Activated T-cell treated with anti-CD3 and anti-CD28 coated beads, Interleukin-2, amount 50 U/mL, for 4 hours (primary cell): ENCODE results near the gene PHACTR1. TPM values are rescaled to one million over a fixed set of nuclear protein-coding genes. Genes with fewer than 3 reads are reported as not detected.

Experiments used
- ATAC-seq, 2 donors: fragments of 200-7000 bp; cut with Tn5 transposase; one replicate each; pipeline ENCODE4 v1.10.0; 2021
- DNase-seq: peaks from one replicate; pipeline ENCODE4 v3.0.0-alpha.2; 2020
- H3K27me3 Mint-ChIP-seq: one replicate; pipeline ENCODE4 v1.8.0; 2021; ENCODE audit warnings: low read depth, mixed read lengths
- H3K36me3 Mint-ChIP-seq: one replicate; pipeline ENCODE4 v1.8.0; 2022; ENCODE audit warnings: mixed read lengths; ENCODE audit not compliant: insufficient read depth
- H3K4me1 Mint-ChIP-seq: one replicate; pipeline ENCODE4 v1.8.0; 2021; ENCODE audit warnings: low read depth, mixed read lengths
- H3K4me3 Mint-ChIP-seq: one replicate; pipeline ENCODE4 v1.8.0; 2021; ENCODE audit warnings: mild to moderate bottlenecking, moderate library complexity, mixed read lengths
- H3K9me3 Mint-ChIP-seq: one replicate; pipeline ENCODE4 v1.8.0; 2021; ENCODE audit warnings: mixed read lengths
- total RNA-seq, 3 donors: library from RNA; stranded (reverse); gene quantifications; one replicate each; pipeline ENCODE4 v1.2.1, GENCODE V29; 2021

The PHACTR1 gene
- total RNA-seq, 3 donors from 2014 or later = 0.26 to 1.1 (median 0.30) TPM

- DNase-seq (no peak), ATAC-seq (no peak)
- no peaks in the 10 kb centered on the region for H3K4me1 Mint-ChIP-seq
- no peaks in the 10 kb centered on the region for H3K9me3 Mint-ChIP-seq
- peaks cover 18% of the 10 kb centered on the region for H3K27me3 Mint-ChIP-seq
- no peak overlapping the region for H3K4me3 Mint-ChIP-seq
- H3K36me3 Mint-ChIP-seq = no peaks in the 10 kb centered on the region
Measured at GRCh38 chr6:12899046-12899833, 182.7 kb downstream of the PHACTR1 start.

- peaks cover 15% of the 10 kb centered on the region for H3K27me3 Mint-ChIP-seq
- H3K9me3 Mint-ChIP-seq = no peaks in the 10 kb centered on the region
- H3K4me1 Mint-ChIP-seq = no peaks in the 10 kb centered on the region
- H3K36me3 Mint-ChIP-seq = no peaks in the 10 kb centered on the region
- no peak overlapping the region for H3K4me3 Mint-ChIP-seq
- no peak for DNase-seq
- ATAC-seq = no peak
Measured at GRCh38 chr6:12903246-12903645, 186.7 kb downstream of the PHACTR1 start.

GRCh38 chr6:12909833-12910232 lies 193.3 kb downstream of the PHACTR1 start:
- Mint-ChIP-seq H3K4me1 (no peaks in the 10 kb centered on the region), H3K36me3 (no peaks in the 10 kb centered on the region), H3K4me3 (no peak overlapping the region), H3K27me3 (peaks cover 11% of the 10 kb centered on the region), H3K9me3 (no peaks in the 10 kb centered on the region)
- no peak for DNase-seq
- no peak for ATAC-seq

GRCh38 chr6:12911427-12911826 lies 194.9 kb downstream of the PHACTR1 start:
- ATAC-seq (no peak), DNase-seq (no peak)
- H3K9me3 Mint-ChIP-seq = no peaks in the 10 kb centered on the region
- H3K36me3 Mint-ChIP-seq = no peaks in the 10 kb centered on the region
- H3K27me3 Mint-ChIP-seq = peaks cover 6% of the 10 kb centered on the region
- H3K4me3 Mint-ChIP-seq = no peak overlapping the region
- H3K4me1 Mint-ChIP-seq = no peaks in the 10 kb centered on the region

- Mint-ChIP-seq H3K4me3 (no peak overlapping the region), H3K4me1 (no peaks in the 10 kb centered on the region), H3K36me3 (no peaks in the 10 kb centered on the region), H3K27me3 (peaks cover 5% of the 10 kb centered on the region), H3K9me3 (no peaks in the 10 kb centered on the region)
- no peak for DNase-seq
- no peak for ATAC-seq
Measured at GRCh38 chr6:12913201-12913600, 196.6 kb downstream of the PHACTR1 start.

- H3K36me3 Mint-ChIP-seq = no peaks in the 10 kb centered on the region
- DNase-seq (no peak), ATAC-seq (no peak)
- peaks cover 6% of the 10 kb centered on the region for H3K27me3 Mint-ChIP-seq
- no peak overlapping the region for H3K4me3 Mint-ChIP-seq
- no peaks in the 10 kb centered on the region for H3K4me1 Mint-ChIP-seq
- no peaks in the 10 kb centered on the region for H3K9me3 Mint-ChIP-seq
Measured at GRCh38 chr6:12916006-12916405, 199.4 kb downstream of the PHACTR1 start.

GRCh38 chr6:12916420-12917136 lies 200.0 kb downstream of the PHACTR1 start:
- Mint-ChIP-seq H3K4me3 (no peak overlapping the region), H3K27me3 (peaks cover 9% of the 10 kb centered on the region), H3K4me1 (no peaks in the 10 kb centered on the region), H3K9me3 (no peaks in the 10 kb centered on the region), H3K36me3 (no peaks in the 10 kb centered on the region)
- ATAC-seq = no peak
- DNase-seq = no peak

GRCh38 chr6:12921467-12921866 lies 204.9 kb downstream of the PHACTR1 start:
- no peaks in the 10 kb centered on the region for H3K36me3 Mint-ChIP-seq

GRCh38 chr6:12923644-12924235 lies 207.2 kb downstream of the PHACTR1 start:
- peaks cover 6% of the 10 kb centered on the region for H3K27me3 Mint-ChIP-seq
- no peak overlapping the region for H3K4me3 Mint-ChIP-seq
- ATAC-seq (no peak), DNase-seq (no peak)
- H3K36me3 Mint-ChIP-seq = no peaks in the 10 kb centered on the region
- H3K4me1 Mint-ChIP-seq = no peaks in the 10 kb centered on the region
- H3K9me3 Mint-ChIP-seq = no peaks in the 10 kb centered on the region

More at GRCh38 chr6:12921467-12921866, 204.9 kb downstream of the PHACTR1 start:
- Mint-ChIP-seq H3K27me3 (peaks cover 6% of the 10 kb centered on the region), H3K4me1 (no peaks in the 10 kb centered on the region), H3K9me3 (no peaks in the 10 kb centered on the region), H3K4me3 (no peak overlapping the region)
- ATAC-seq = no peak
- DNase-seq = no peak

- ATAC-seq = no peak
- Mint-ChIP-seq H3K9me3 (no peaks in the 10 kb centered on the region), H3K36me3 (no peaks in the 10 kb centered on the region), H3K4me3 (no peak overlapping the region), H3K27me3 (peaks cover 6% of the 10 kb centered on the region), H3K4me1 (no peaks in the 10 kb centered on the region)
- no peak for DNase-seq
Measured at GRCh38 chr6:12924911-12925310, 208.3 kb downstream of the PHACTR1 start.

- peaks cover 3% of the 10 kb centered on the region for H3K27me3 Mint-ChIP-seq
- H3K4me1 Mint-ChIP-seq = no peaks in the 10 kb centered on the region
- no peaks in the 10 kb centered on the region for H3K9me3 Mint-ChIP-seq
- ATAC-seq (no peak), DNase-seq (no peak)
- no peaks in the 10 kb centered on the region for H3K36me3 Mint-ChIP-seq
- no peak overlapping the region for H3K4me3 Mint-ChIP-seq
Measured at GRCh38 chr6:12927746-12928145, 211.2 kb downstream of the PHACTR1 start.

GRCh38 chr6:12929678-12930077 lies 213.1 kb downstream of the PHACTR1 start:
- DNase-seq = no peak
- peaks cover 3% of the 10 kb centered on the region for H3K27me3 Mint-ChIP-seq
- ATAC-seq = no peak
- no peaks in the 10 kb centered on the region for H3K36me3 Mint-ChIP-seq
- no peaks in the 10 kb centered on the region for H3K9me3 Mint-ChIP-seq
- H3K4me1 Mint-ChIP-seq = no peaks in the 10 kb centered on the region
- H3K4me3 Mint-ChIP-seq = no peak overlapping the region

- H3K4me1 Mint-ChIP-seq = no peaks in the 10 kb centered on the region
- no peak for ATAC-seq
Measured at GRCh38 chr6:12931639-12932038, 215.1 kb downstream of the PHACTR1 start.

GRCh38 chr6:12935637-12936036 lies 219.1 kb downstream of the PHACTR1 start:
- no peaks in the 10 kb centered on the region for H3K9me3 Mint-ChIP-seq
- H3K4me3 Mint-ChIP-seq = no peak overlapping the region
- no peak for ATAC-seq
- no peaks in the 10 kb centered on the region for H3K4me1 Mint-ChIP-seq
- peaks cover 2% of the 10 kb centered on the region for H3K27me3 Mint-ChIP-seq
- no peak for DNase-seq
- H3K36me3 Mint-ChIP-seq = no peaks in the 10 kb centered on the region

More at GRCh38 chr6:12931639-12932038, 215.1 kb downstream of the PHACTR1 start:
- Mint-ChIP-seq H3K9me3 (no peaks in the 10 kb centered on the region), H3K4me3 (no peak overlapping the region), H3K27me3 (peaks cover 2% of the 10 kb centered on the region), H3K36me3 (no peaks in the 10 kb centered on the region)
- no peak for DNase-seq
